ENCODE results near the gene IPMK. TPM values are rescaled to one million over a fixed set of nuclear protein-coding genes. Genes with fewer than 3 reads are reported as not detected.

IPMK gene
- total RNA-seq, 1 experiment from 2014 or later: 7.2 TPM

GRCh38 chr10:58280477-58280876 lies 12.8 kb upstream of the IPMK start:
- no peak for DNase-seq
- Mint-ChIP-seq H3K36me3 (ENCODE audit: insufficient read depth in 1 of 3, low read depth in 3 of 3) (peaks cover 2 to 16% (median 8%) of the 10 kb centered on the region in 3 experiments; a peak in 5 of 7 replicates), H3K9me3 (no peaks in the 10 kb centered on the region), H3K4me3 (no peak overlapping the region), H3K27me3 (ENCODE audit: low read depth) (no peaks in the 10 kb centered on the region), H3K4me1 (peaks cover 3 to 8% of the 10 kb centered on the region in 2 experiments), H3K27ac (no peak overlapping the region)
- Histone ChIP-seq H3K23ac (ENCODE audit: insufficient read length, low read depth, low read length) (no peak overlapping the region), H3K27ac (ENCODE audit: insufficient read length, low read depth, low read length) (no peak overlapping the region), H2AFZ (ENCODE audit: low read length) (no peak overlapping the region), H3K27me3 (ENCODE audit: insufficient read depth, low read length) (no peaks in the 10 kb centered on the region), H2BK120ac (ENCODE audit: low read depth, low read length, poor library complexity, severe bottlenecking) (no peak overlapping the region), H3K9me3 (ENCODE audit: control insufficient read depth, low read depth, low read length) (no peaks in the 10 kb centered on the region), H4K91ac (ENCODE audit: insufficient read length, low read depth, low read length) (no peak overlapping the region), H3K4me1 (ENCODE audit: insufficient read depth, low read length) (no peaks in the 10 kb centered on the region), H3K4me2 (ENCODE audit: insufficient read depth, insufficient read length, low read length) (no peak overlapping the region), H4K8ac (replicated peaks; ENCODE audit: insufficient read length, low read depth, low read length) (no peak overlapping the region), H2BK5ac (ENCODE audit: insufficient read length, low read length) (no peak overlapping the region), H3K79me2 (ENCODE audit: insufficient read depth, low read length) (no peaks in the 10 kb centered on the region), H4K20me1 (ENCODE audit: control insufficient read depth, insufficient read depth, insufficient read length) (no peaks in the 10 kb centered on the region), H3K56ac (ENCODE audit: insufficient read length, low read depth, low read length) (no peak overlapping the region), H3K14ac (ENCODE audit: insufficient read depth, low read length) (no peak overlapping the region), H4K5ac (ENCODE audit: insufficient read length, low read depth, low read length) (no peak overlapping the region), H3K18ac (ENCODE audit: insufficient read length, low read depth, low read length) (no peak overlapping the region), H2AK5ac (ENCODE audit: insufficient read length, low read length) (no peak overlapping the region), H2BK15ac (ENCODE audit: low read depth, low read length) (no peak overlapping the region), H2BK20ac (ENCODE audit: low read depth, low read length, poor library complexity, severe bottlenecking) (no peak overlapping the region), H2BK12ac (ENCODE audit: insufficient read length, low read depth, low read length) (no peak overlapping the region), H3K79me1 (ENCODE audit: insufficient read depth, low read depth, low read length, poor library complexity, severe bottlenecking) (peaks cover 2% of the 10 kb centered on the region), H3K9ac (ENCODE audit: extremely low read depth, insufficient read length, low read length) (no peak overlapping the region), H3K4ac (ENCODE audit: low read depth, low read length) (no peak overlapping the region), H3K23me2 (ENCODE audit: insufficient read length, low read depth, low read length, poor library complexity, severe bottlenecking) (no peaks in the 10 kb centered on the region), H3T11ph (ENCODE audit: low read length) (no peak overlapping the region)
- WGBS (ENCODE audit: extremely low coverage, insufficient read length, low lambda C conversion rate): no CpG with 5 or more reads among the region's 3 CpGs
- no peak for TF ChIP-seq CTCF (conservative IDR thresholded peaks at IDR 0.05)
